ENCODE data around the gene LYRM1.

- TF ChIP-seq CTCF (IDR thresholded peaks at IDR 0.05; ENCODE audit: poor library complexity): no peak
- TF ChIP-seq EZH2 (IDR thresholded peaks at IDR 0.05; ENCODE audit: borderline replicate concordance): no peak
Measured at GRCh38 chr16:20905576-20905975, 5.0 kb downstream of the LYRM1 start.

Data from hepatocyte (in vitro differentiated cells).